MG63 (cell line): Measurements from ENCODE around the gene HMGCL. TPM values are rescaled to one million over a fixed set of nuclear protein-coding genes. Genes with fewer than 3 reads are reported as not detected.
"Not testable (repeated sequence)": the region's sequence is repeated elsewhere in the genome, so short reads cannot be mapped to it uniquely, and the experiment has no call there.

Experiments used
- DNase-seq: peaks from one replicate; pipeline ENCODE4 v3.0.0-alpha.2; 2020
- H3K27me3 ChIP-seq: fragments of 250-450 bp; sonication (Bioruptor Pico); 2 replicates; pipeline ENCODE4 v1.5.1; 2020; ENCODE audit warnings: mild to moderate bottlenecking, moderate library complexity
- H3K36me3 ChIP-seq: fragments of 250-450 bp; sonication (Bioruptor Pico); 2 replicates; pipeline ENCODE4 v1.5.1; 2020; ENCODE audit warnings: mild to moderate bottlenecking, moderate library complexity
- H3K4me3 ChIP-seq: fragments of 250-450 bp; sonication (Bioruptor Pico); 2 replicates; pipeline ENCODE4 v1.5.1; 2020; ENCODE audit warnings: mild to moderate bottlenecking, moderate library complexity
- H3K9me3 ChIP-seq: fragments of 250-450 bp; sonication (Bioruptor Pico); 2 replicates; pipeline ENCODE4 v1.5.1; 2020; ENCODE audit warnings: mild to moderate bottlenecking, moderate library complexity
- total RNA-seq: library from RNA; depleted of rRNA; stranded (reverse); fragments of >200 nt; shearing (Covaris generic); gene quantifications from 2 replicates; pipeline ENCODE4 v1.2.3, GENCODE V29; 2014; ENCODE audit warnings: low replicate concordance

HMGCL gene
- total RNA-seq, 1 experiment from 2014 or later = 27.6 TPM

GRCh38 chr1:23805025-23805424, 20.2 kb downstream of the HMGCL start:
- Histone ChIP-seq H3K36me3 (no peaks in the 10 kb centered on the region; the same call in 1 of the 2 replicates), H3K27me3 (no peaks in the 10 kb centered on the region), H3K9me3 (no peaks in the 10 kb centered on the region), H3K4me3 (no peak overlapping the region)
- no peak for DNase-seq

GRCh38 chr1:23804183-23804835, 20.9 kb downstream of the HMGCL start:
- Histone ChIP-seq H3K4me3 (no peak overlapping the region), H3K36me3 (no peaks in the 10 kb centered on the region; the same call in 1 of the 2 replicates), H3K9me3 (no peaks in the 10 kb centered on the region), H3K27me3 (no peaks in the 10 kb centered on the region)
- DNase-seq = no peak

- H3K27me3 ChIP-seq = no peaks in the 10 kb centered on the region
- H3K4me3 ChIP-seq = no peak overlapping the region
- no peak for DNase-seq
- H3K36me3 ChIP-seq = peaks cover 3% of the 10 kb centered on the region
- H3K9me3 ChIP-seq = no peaks in the 10 kb centered on the region
These were observed 21.6 kb downstream of the HMGCL start for GRCh38 chr1:23803674-23804073.

GRCh38 chr1:23802809-23803342, 22.4 kb downstream of the HMGCL start:
- H3K27me3 ChIP-seq, H3K9me3 ChIP-seq, DNase-seq, H3K36me3 ChIP-seq, H3K4me3 ChIP-seq: not testable (repeated sequence)

GRCh38 chr1:23801876-23802275, 23.4 kb downstream of the HMGCL start:
- Histone ChIP-seq H3K4me3 (no peak overlapping the region), H3K36me3 (peaks cover 13% of the 10 kb centered on the region)
- DNase-seq = no peak

GRCh38 chr1:23801338-23801748, 23.9 kb downstream of the HMGCL start:
- no peak for DNase-seq
- Histone ChIP-seq H3K4me3 (peak overlapping the region; percentile 87), H3K36me3 (peaks cover 18% of the 10 kb centered on the region), H3K9me3 (no peaks in the 10 kb centered on the region), H3K27me3 (no peaks in the 10 kb centered on the region)

More at GRCh38 chr1:23801876-23802275, 23.4 kb downstream of the HMGCL start:
- Histone ChIP-seq H3K27me3 (no peaks in the 10 kb centered on the region), H3K9me3 (no peaks in the 10 kb centered on the region)

GRCh38 chr1:23800400-23801337, 24.6 kb downstream of the HMGCL start, which contains the start of gene GALE:
Gene GALE (minus strand): TSS chr1:23800754. CDS start chr1:23799007, 1,747 bp downstream.
- peak within 1 kb of the TSS; percentile 87 for H3K4me3 ChIP-seq
- no peaks in the 10 kb centered on the region for H3K9me3 ChIP-seq
- no peaks in the 10 kb centered on the region for H3K27me3 ChIP-seq
- DNase-seq = peak; percentile 97
- peaks cover 18% of the 10 kb centered on the region for H3K36me3 ChIP-seq

- DNase-seq = peak; percentile 87
These were observed 25.4 kb downstream of the HMGCL start for GRCh38 chr1:23799570-23800399.

GRCh38 chr1:23799255-23799569, 26.0 kb downstream of the HMGCL start:
- Histone ChIP-seq H3K4me3 (peak overlapping the region; percentile 87), H3K36me3 (peaks cover 22% of the 10 kb centered on the region), H3K27me3 (no peaks in the 10 kb centered on the region), H3K9me3 (no peaks in the 10 kb centered on the region)
- DNase-seq = no peak

More at GRCh38 chr1:23799570-23800399, 25.4 kb downstream of the HMGCL start:
- no peaks in the 10 kb centered on the region for H3K9me3 ChIP-seq
- H3K4me3 ChIP-seq = peak overlapping the region; percentile 87
- peaks cover 22% of the 10 kb centered on the region for H3K36me3 ChIP-seq
- H3K27me3 ChIP-seq = no peaks in the 10 kb centered on the region

- H3K4me3 ChIP-seq = no peak overlapping the region
These were observed 26.5 kb downstream of the HMGCL start for GRCh38 chr1:23798662-23799142.

GRCh38 chr1:23797478-23798448, 27.5 kb downstream of the HMGCL start:
- no peak overlapping the region for H3K4me3 ChIP-seq
- DNase-seq = no peak
- no peaks in the 10 kb centered on the region for H3K9me3 ChIP-seq
- H3K36me3 ChIP-seq = peaks cover 30% of the 10 kb centered on the region
- H3K27me3 ChIP-seq = no peaks in the 10 kb centered on the region

More at GRCh38 chr1:23798662-23799142, 26.5 kb downstream of the HMGCL start:
- no peak for DNase-seq
- H3K27me3 ChIP-seq = no peaks in the 10 kb centered on the region
- H3K36me3 ChIP-seq = peaks cover 22% of the 10 kb centered on the region
- H3K9me3 ChIP-seq = no peaks in the 10 kb centered on the region

GRCh38 chr1:23796466-23797271, 28.6 kb downstream of the HMGCL start:
- DNase-seq = no peak

GRCh38 chr1:23795676-23796465, 29.4 kb downstream of the HMGCL start:
- Histone ChIP-seq H3K4me3 (no peak overlapping the region), H3K27me3 (no peaks in the 10 kb centered on the region), H3K9me3 (no peaks in the 10 kb centered on the region), H3K36me3 (peaks cover 30% of the 10 kb centered on the region)
- DNase-seq = no peak

More at GRCh38 chr1:23796466-23797271, 28.6 kb downstream of the HMGCL start:
- Histone ChIP-seq H3K27me3 (no peaks in the 10 kb centered on the region), H3K36me3 (peaks cover 30% of the 10 kb centered on the region), H3K4me3 (no peak overlapping the region), H3K9me3 (no peaks in the 10 kb centered on the region)

- H3K36me3 ChIP-seq = peaks cover 30% of the 10 kb centered on the region
- not testable (repeated sequence) for DNase-seq, H3K9me3 ChIP-seq
These were observed 30.5 kb downstream of the HMGCL start for GRCh38 chr1:23794732-23795182.

More at GRCh38 chr1:23794732-23795182, 30.5 kb downstream of the HMGCL start:
- not testable (repeated sequence) for H3K4me3 ChIP-seq, H3K27me3 ChIP-seq
